H1 (cell line): Measurements from ENCODE around the gene DYSF. TPM values are rescaled to one million over a fixed set of nuclear protein-coding genes. Genes with fewer than 3 reads are reported as not detected.

Source experiments
- ATF2 ChIP-seq: IDR thresholded peaks from 2 replicates; pipeline ENCODE4 v1.6.1; 2012; ENCODE audit warnings: low read length, inconsistent platforms
- E2F6 ChIP-seq: IDR thresholded peaks from 2 replicates; pipeline ENCODE4 v1.6.1; 2012; ENCODE audit warnings: inconsistent platforms
- TEAD4 ChIP-seq: IDR thresholded peaks from 2 replicates; pipeline ENCODE4 v1.6.1; 2012; ENCODE audit warnings: low read depth, low read length, inconsistent platforms, mixed read lengths
- polyA plus RNA-seq, 7 experiments: library from polyadenylated mRNA; depleted of rRNA in 3 of 7; stranded (reverse) in 5 of 7; unstranded in 2 of 7; fragments of >200 nt in 5 of 7; fragments of 200-250 nt in 2 of 7; gene quantifications; 1 replicate in 5 of 7; 2 replicates in 1 of 7; 4 replicates in 1 of 7; pipeline versions ENCODE4 v1.2.1 to v1.2.3, GENCODE V29; 2011 to 2013; ENCODE audit warnings: missing spikeins in 2 of 7, mixed read lengths in 2 of 7
- total RNA-seq: library from RNA; stranded (reverse); fragmentation: NEBNext Ultra II Directional; extraction: Animal tissue kit (Norgen Biotek cat#: 25700); gene quantifications from 2 replicates; pipeline ENCODE4 v1.2.1, GENCODE V29; 2021

The DYSF gene
- total and polyA plus RNA-seq, 2 of the 8 experiments (the other 6 are each of a cell fraction or from before 2014, with no cell fraction given): 5.8 to 7.1 TPM

- no peak for TF ChIP-seq E2F6
- TF ChIP-seq TEAD4: no peak
- TF ChIP-seq ATF2: no peak
- TF ChIP-seq, all 59 proteins: peak for 0
These were observed 236.0 kb downstream of the DYSF start (continued) for GRCh38 chr2:71689393-71689792.
